Neuronal stem cell (in vitro differentiated cells): ENCODE measurements around the gene SIGLEC9.

Experiments used
- DNase-seq: peaks from one replicate; pipeline ENCODE4 v3.0.0-alpha.2; 2013; ENCODE audit warnings: low spot score
- H2AFZ ChIP-seq: one replicate; pipeline ENCODE4 v1.6.1; 2013; ENCODE audit warnings: mild to moderate bottlenecking, low read length, inconsistent platforms
- H2AK5ac ChIP-seq: 2 replicates; pipeline ENCODE4 v1.6.1; 2013; ENCODE audit warnings: low read depth, mild to moderate bottlenecking, inconsistent platforms, low read length, moderate library complexity, mixed read lengths
- H2BK120ac ChIP-seq: 2 replicates; pipeline ENCODE4 v1.6.1; 2013; ENCODE audit warnings: low read depth, mild to moderate bottlenecking, inconsistent platforms, low read length, moderate library complexity, mixed read lengths
- H2BK12ac ChIP-seq: one replicate; pipeline ENCODE4 v1.6.1; 2013; ENCODE audit warnings: low read length, inconsistent platforms
- H2BK15ac ChIP-seq: 2 replicates; pipeline ENCODE4 v1.6.1; 2013; ENCODE audit warnings: mild to moderate bottlenecking, low read length, inconsistent platforms, mixed read lengths
- H2BK5ac ChIP-seq: one replicate; pipeline ENCODE4 v1.6.1; 2013; ENCODE audit warnings: inconsistent platforms, mild to moderate bottlenecking, low read length, moderate library complexity
- H3K14ac ChIP-seq: one replicate; pipeline ENCODE4 v1.6.1; 2013; ENCODE audit warnings: low read length, inconsistent platforms
- H3K18ac ChIP-seq: 2 replicates; pipeline ENCODE4 v1.6.1; 2013; ENCODE audit warnings: low read length, inconsistent platforms
- H3K23ac ChIP-seq: 2 replicates; pipeline ENCODE4 v1.6.1; 2013; ENCODE audit warnings: low read depth, mild to moderate bottlenecking, mixed read lengths, low read length, inconsistent platforms; ENCODE audit not compliant: poor library complexity
- H3K27ac ChIP-seq: replicated peaks from 3 replicates; pipeline ENCODE4 v1.5.1; 2013; ENCODE audit warnings: low read length, inconsistent platforms
- H3K27me3 ChIP-seq, 3 experiments: 2 replicates each; pipeline ENCODE4 v1.6.1; 2013; ENCODE audit warnings: low read length in 3 of 3, mild to moderate bottlenecking in 2 of 3, inconsistent platforms in 1 of 3, low read depth in 1 of 3, mixed read lengths in 1 of 3, moderate library complexity in 1 of 3; ENCODE audit not compliant: control insufficient read depth in 3 of 3, insufficient read depth in 3 of 3
- H3K36me3 ChIP-seq, 2 donors: replicated peaks in 1 of 2; 2 replicates each; pipeline ENCODE4 v1.6.1; 2013; ENCODE audit warnings: low read length in 2 of 2; ENCODE audit not compliant: control insufficient read depth in 2 of 2, insufficient read depth in 2 of 2
- H3K4ac ChIP-seq: 2 replicates; pipeline ENCODE4 v1.6.1; 2013; ENCODE audit warnings: inconsistent platforms, mild to moderate bottlenecking, low read length, moderate library complexity
- H3K4me1 ChIP-seq, 2 donors: 1 replicate in 1 of 2; 2 replicates in 1 of 2; pipeline ENCODE4 v1.6.1; 2013; ENCODE audit warnings: low read length in 2 of 2, low read depth in 1 of 2; ENCODE audit not compliant: control insufficient read depth in 2 of 2, insufficient read depth in 1 of 2
- H3K4me2 ChIP-seq: one replicate; pipeline ENCODE4 v1.6.1; 2013; ENCODE audit warnings: mild to moderate bottlenecking, low read length, inconsistent platforms; ENCODE audit not compliant: insufficient read depth, poor library complexity, severe bottlenecking
- H3K4me3 ChIP-seq, 2 donors: 2 replicates each; pipeline ENCODE4 v1.5.1; 2013; ENCODE audit warnings: low read length in 2 of 2, mild to moderate bottlenecking in 2 of 2, inconsistent platforms in 1 of 2, moderate library complexity in 1 of 2
- H3K79me1 ChIP-seq: one replicate; pipeline ENCODE4 v1.6.1; 2013; ENCODE audit warnings: low read depth, mild to moderate bottlenecking, inconsistent platforms, low read length, moderate library complexity
- H3K9ac ChIP-seq: one replicate; pipeline ENCODE4 v1.6.1; 2013; ENCODE audit warnings: mild to moderate bottlenecking, low read depth, low read length, inconsistent platforms; ENCODE audit not compliant: poor library complexity
- H3K9me3 ChIP-seq, 2 donors: replicated peaks in 1 of 2; 2 replicates each; pipeline versions ENCODE3 to v1.6.1; 2013; ENCODE audit warnings: low read length in 2 of 2, mild to moderate bottlenecking in 2 of 2, inconsistent platforms in 1 of 2, low read depth in 1 of 2, mixed read lengths in 1 of 2, moderate library complexity in 1 of 2; ENCODE audit not compliant: control insufficient read depth in 2 of 2, insufficient read depth in 1 of 2
- H4K8ac ChIP-seq: one replicate; pipeline ENCODE4 v1.6.1; 2013; ENCODE audit warnings: low read depth, mild to moderate bottlenecking, inconsistent platforms, low read length, moderate library complexity
- H4K91ac ChIP-seq: one replicate; pipeline ENCODE4 v1.6.1; 2013; ENCODE audit warnings: low read length, low read depth, mild to moderate bottlenecking, inconsistent platforms; ENCODE audit not compliant: poor library complexity
- WGBS, 2 donors: extraction: QIAGEN DNeasy Blood & Tissue Kit; methylation state at CpG; one replicate each; pipeline ENCODE4 v1.1.7; 2013; ENCODE audit warnings: missing lambda C conversion rate in 2 of 2, mixed read lengths in 1 of 2; ENCODE audit not compliant: insufficient read length in 2 of 2, insufficient replicate concordance in 1 of 2; ENCODE audit errors: extremely low coverage in 2 of 2; 5-methylcytosine and 5-hydroxymethylcytosine counted together

Gene SIGLEC9

DNA sequence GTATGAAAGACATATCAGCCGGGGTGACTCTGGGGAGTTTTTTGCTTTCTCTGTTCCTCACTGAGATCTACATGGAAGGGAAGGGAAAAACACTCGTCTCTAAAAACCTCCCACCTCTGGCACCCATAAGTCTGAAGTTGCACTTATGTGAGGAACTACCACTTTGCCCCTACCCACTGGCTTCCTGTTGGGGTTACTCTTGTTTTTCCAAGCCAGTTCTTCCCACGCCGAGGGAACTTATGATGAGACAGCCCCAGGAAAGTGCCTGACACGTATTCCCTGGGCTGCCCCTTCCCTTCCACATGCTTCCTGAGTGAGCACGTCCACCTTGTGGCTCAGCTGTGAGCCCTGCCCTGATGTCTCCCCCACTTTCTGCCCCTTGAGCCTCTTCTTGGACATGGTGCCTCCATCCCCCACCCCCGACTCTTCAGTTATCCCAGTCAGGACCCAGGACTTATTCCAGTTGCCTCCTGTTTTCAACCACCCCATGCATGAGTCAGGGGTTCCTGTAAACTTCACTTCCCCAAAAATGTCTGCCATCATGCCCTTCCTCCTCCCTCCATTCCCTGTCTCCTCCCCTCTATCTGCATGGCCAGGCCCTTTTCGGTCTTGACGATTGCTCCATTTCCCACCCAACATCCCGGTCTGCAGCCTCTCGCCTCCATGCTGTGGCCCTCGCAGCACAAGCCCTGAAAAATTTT lies 12.3 kb downstream of the SIGLEC9 start:
- H2BK120ac ChIP-seq = no peak overlapping the region
- DNase-seq = no peak

DNA sequence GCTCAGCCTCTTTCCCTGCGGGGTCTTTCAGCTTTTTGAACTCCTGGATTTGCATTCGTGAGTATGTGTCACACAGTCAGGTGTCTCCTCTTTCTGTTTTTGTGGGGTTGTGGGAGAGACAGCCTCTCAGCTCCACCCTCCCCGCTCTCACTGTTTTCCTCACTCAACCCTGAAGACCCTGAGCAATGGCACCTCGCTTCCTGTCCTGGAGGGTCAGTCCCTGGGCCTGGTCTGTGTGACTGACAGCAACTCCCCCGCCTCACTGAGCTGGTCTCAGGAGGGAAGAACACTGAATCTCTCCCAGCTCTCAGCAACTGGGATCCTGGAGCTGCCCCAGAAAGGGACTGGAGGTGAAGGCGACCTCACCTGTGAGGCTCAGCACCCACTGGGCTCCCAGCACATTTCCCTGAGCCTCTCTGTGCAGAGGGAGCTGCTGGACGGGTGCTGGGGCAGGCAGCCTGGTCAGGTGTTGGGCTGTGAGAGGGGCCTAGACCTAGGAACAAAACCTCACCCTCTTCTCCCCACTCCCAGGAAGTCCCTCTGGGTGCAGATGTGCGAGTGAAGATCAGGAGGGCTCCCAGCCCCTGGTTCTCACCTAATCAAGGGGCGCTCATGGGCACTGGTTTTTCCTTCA lies 13.2 kb downstream of the SIGLEC9 start:
- no peak overlapping the region for H2BK12ac ChIP-seq
- no peak overlapping the region for H4K91ac ChIP-seq
- H3K18ac ChIP-seq = no peak overlapping the region
- no peaks in the 10 kb centered on the region for H3K4me1 ChIP-seq
- H4K8ac ChIP-seq = no peak overlapping the region
- peaks cover 0 to 30% (median 0%) of the 10 kb centered on the region in 3 experiments for H3K27me3 ChIP-seq
- no peak for DNase-seq
- no peak overlapping the region for H3K9ac ChIP-seq
- no peak overlapping the region for H2AK5ac ChIP-seq
- H3K9me3 ChIP-seq = no peaks in the 10 kb centered on the region
- no peak overlapping the region for H3K4ac ChIP-seq
- no peak overlapping the region for H3K4me2 ChIP-seq
- peak overlapping the region; percentile 10 for H3K14ac ChIP-seq
- no peaks in the 10 kb centered on the region for H3K36me3 ChIP-seq
- H3K27ac ChIP-seq = no peak overlapping the region
- H2BK5ac ChIP-seq = no peak overlapping the region
- no peak overlapping the region for H2AFZ ChIP-seq
- no peak overlapping the region for H3K23ac ChIP-seq
- WGBS, 2 donors = no CpG with 5 or more reads among the region's 9 CpGs
- H3K4me3 ChIP-seq = no peak overlapping the region
- no peaks in the 10 kb centered on the region for H3K79me1 ChIP-seq
- no peak overlapping the region for H2BK120ac ChIP-seq
- no peak overlapping the region for H2BK15ac ChIP-seq

More for the DNA sequence above, 12.3 kb downstream of the SIGLEC9 start:
- H2AK5ac ChIP-seq = no peak overlapping the region
- peaks cover 0 to 27% (median 0%) of the 10 kb centered on the region in 3 experiments for H3K27me3 ChIP-seq
- no peak overlapping the region for H2AFZ ChIP-seq
- no peak overlapping the region for H3K4ac ChIP-seq
- H3K4me1 ChIP-seq = peaks cover 0 to 4% of the 10 kb centered on the region in 2 donors
- no peak overlapping the region for H2BK5ac ChIP-seq
- no peak overlapping the region for H3K27ac ChIP-seq
- H4K8ac ChIP-seq = no peak overlapping the region
- no peak overlapping the region for H4K91ac ChIP-seq
- no peak overlapping the region for H3K23ac ChIP-seq
- peak overlapping the region; percentile 65 for H3K18ac ChIP-seq
- H3K79me1 ChIP-seq = no peaks in the 10 kb centered on the region
- H2BK12ac ChIP-seq = no peak overlapping the region
- no peak overlapping the region for H3K4me2 ChIP-seq
- H3K4me3 ChIP-seq = no peak overlapping the region
- no peaks in the 10 kb centered on the region for H3K9me3 ChIP-seq
- no peak overlapping the region for H2BK15ac ChIP-seq
- peak overlapping the region; percentile 63 for H3K14ac ChIP-seq
- no peaks in the 10 kb centered on the region for H3K36me3 ChIP-seq
- H3K9ac ChIP-seq = no peak overlapping the region
- no CpG with 5 or more reads among the region's 12 CpGs for WGBS, 2 donors

DNA sequence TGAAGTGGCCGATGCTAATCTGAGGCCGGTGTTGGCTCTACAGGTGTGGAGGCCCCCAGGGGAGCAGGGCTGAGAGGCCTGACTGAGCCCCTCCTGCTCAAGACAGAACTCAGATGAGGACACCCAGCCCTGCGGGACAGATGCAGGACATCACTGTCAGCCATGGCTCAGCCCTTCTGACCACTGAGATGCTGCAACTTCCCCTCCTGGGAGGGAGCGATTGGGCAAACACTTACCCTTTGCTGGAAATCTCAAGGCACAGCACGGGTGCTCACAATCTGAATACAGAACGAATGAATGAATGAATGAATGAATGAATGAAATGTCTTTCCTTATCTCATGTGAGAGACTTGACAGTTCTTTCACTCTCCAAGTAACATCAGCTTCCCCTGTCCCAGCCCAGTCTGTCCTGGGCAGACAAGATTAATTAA lies 13.9 kb downstream of the SIGLEC9 start:
- H2BK12ac ChIP-seq = no peak overlapping the region
- H2BK15ac ChIP-seq = no peak overlapping the region
- no peak overlapping the region for H4K8ac ChIP-seq
- no peak overlapping the region for H3K9ac ChIP-seq
- H2BK5ac ChIP-seq = no peak overlapping the region
- WGBS, 2 donors = no CpG with 5 or more reads among the region's 6 CpGs
- no peak overlapping the region for H4K91ac ChIP-seq
- H3K36me3 ChIP-seq = no peaks in the 10 kb centered on the region
- no peak for DNase-seq
- no peaks in the 10 kb centered on the region for H3K9me3 ChIP-seq
- no peak overlapping the region for H3K18ac ChIP-seq
- no peak overlapping the region for H3K4me3 ChIP-seq
- H3K27me3 ChIP-seq = peaks cover 0 to 30% (median 0%) of the 10 kb centered on the region in 3 experiments
- no peak overlapping the region for H2AK5ac ChIP-seq
- no peak overlapping the region for H3K23ac ChIP-seq
- H2BK120ac ChIP-seq = no peak overlapping the region
- H3K4ac ChIP-seq = no peak overlapping the region
- H3K27ac ChIP-seq = no peak overlapping the region
- no peak overlapping the region for H3K14ac ChIP-seq
- H3K4me1 ChIP-seq = no peaks in the 10 kb centered on the region
- H3K79me1 ChIP-seq = no peaks in the 10 kb centered on the region
- no peak overlapping the region for H3K4me2 ChIP-seq
- H2AFZ ChIP-seq = no peak overlapping the region

DNA sequence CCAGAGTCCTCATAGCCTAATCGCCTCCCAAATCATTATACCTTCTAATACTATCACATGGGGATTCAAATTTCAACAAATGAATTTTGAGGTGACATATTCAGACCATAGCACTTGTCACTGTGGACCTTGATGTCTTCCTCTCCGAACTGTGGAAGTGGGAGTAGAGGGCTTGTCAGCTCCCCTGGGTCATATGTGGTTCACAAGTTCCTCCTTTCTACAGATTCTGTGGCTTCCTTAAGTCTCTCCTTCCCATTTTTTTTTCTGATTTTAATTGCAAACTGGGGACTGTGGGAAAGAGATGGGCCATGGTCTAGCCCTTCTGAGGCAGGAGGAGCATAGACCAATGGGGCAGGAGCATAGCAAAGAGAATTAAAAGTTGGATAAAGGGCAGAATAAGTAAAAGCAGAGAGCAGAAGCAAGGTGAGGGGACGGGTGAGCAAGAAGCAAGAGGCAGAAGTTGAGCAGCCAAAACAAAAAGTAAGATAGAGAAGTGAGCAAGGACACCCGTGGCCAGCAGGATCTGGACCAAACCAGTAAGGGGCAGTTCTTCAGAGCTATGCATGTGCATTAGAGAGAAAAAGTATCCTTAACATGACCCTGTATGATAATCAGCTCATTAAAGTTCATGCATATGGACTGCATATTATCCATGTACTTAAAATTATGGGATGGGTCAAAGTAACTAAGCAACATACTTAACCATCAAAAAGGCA lies 14.8 kb downstream of the SIGLEC9 start:
- no peak for DNase-seq
- Histone ChIP-seq H3K4me3 (no peak overlapping the region), H3K9ac (no peak overlapping the region), H2AFZ (no peak overlapping the region), H3K36me3 (no peaks in the 10 kb centered on the region), H3K4me2 (no peak overlapping the region), H3K27ac (no peak overlapping the region), H3K27me3 (peaks cover 0 to 30% (median 0%) of the 10 kb centered on the region in 3 experiments), H3K18ac (no peak overlapping the region), H3K4me1 (no peaks in the 10 kb centered on the region), H4K8ac (no peak overlapping the region), H3K14ac (no peak overlapping the region), H2BK120ac (no peak overlapping the region), H3K23ac (no peak overlapping the region), H2BK15ac (no peak overlapping the region), H3K9me3 (no peaks in the 10 kb centered on the region), H2BK5ac (no peak overlapping the region), H2AK5ac (no peak overlapping the region), H3K79me1 (no peaks in the 10 kb centered on the region), H3K4ac (no peak overlapping the region), H2BK12ac (no peak overlapping the region), H4K91ac (no peak overlapping the region)
- no CpG with 5 or more reads among the region's 4 CpGs for WGBS, 2 donors
